ENCODE measurements around the gene NUDT22.

The NUDT22 gene

GRCh38 chr11:64259533-64260067 is 33.5 kb downstream of the NUDT22 start:
- DNase-seq = no peak

DNA sequence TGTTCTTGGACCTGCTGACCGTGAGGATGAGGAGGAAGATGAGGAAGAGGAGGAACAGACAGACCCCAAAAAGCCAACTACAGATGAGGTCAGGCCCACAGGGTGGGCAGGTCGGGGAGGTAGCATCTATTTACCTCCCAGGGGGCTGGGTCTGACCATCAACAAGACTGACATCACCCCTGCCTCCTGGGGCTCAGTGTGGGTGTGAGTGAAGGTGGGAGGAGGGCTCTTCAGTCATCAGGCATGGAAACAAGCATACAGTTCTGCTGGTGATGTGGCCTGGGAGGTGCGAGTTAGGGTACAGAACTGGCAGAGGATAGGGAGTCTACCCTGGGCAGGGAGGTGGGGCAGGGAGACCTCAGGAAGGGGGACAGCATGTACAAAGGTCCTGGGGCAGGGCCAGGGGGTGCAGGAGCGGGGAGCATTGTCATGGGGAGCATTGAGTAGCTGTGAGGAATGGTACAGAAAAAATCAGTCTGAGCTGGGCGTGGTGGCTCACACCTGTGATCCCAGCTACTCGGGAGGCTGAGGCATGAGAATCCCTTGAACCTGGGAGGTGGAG is 34.2 kb downstream of the NUDT22 start:
- no peak for DNase-seq

DNA sequence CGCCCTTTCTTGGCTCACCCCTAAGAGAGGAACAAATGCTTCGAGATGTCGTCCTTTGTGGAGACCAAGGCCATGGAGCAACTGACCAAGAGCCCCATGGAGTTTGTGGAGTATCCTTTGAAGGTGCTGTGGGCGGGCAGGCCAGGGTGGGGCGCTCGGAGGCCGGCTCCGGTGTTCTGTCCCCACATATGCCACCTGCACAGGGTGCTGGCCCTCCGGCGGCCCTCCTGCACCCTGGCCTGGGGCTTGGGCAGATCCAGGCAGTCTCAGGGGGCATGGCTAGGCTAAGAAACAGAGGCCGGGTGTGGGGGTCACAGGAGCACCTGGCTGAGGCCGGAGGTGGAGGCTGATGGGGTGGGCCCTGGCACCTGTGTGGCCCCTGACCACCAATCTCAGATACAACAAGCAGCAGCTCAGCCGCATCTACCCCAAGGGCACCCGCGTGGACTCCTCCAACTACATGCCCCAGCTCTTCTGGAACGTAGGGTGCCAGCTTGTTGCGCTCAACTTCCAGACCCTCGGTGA is 35.5 kb downstream of the NUDT22 start:
- DNase-seq = no peak

DNA sequence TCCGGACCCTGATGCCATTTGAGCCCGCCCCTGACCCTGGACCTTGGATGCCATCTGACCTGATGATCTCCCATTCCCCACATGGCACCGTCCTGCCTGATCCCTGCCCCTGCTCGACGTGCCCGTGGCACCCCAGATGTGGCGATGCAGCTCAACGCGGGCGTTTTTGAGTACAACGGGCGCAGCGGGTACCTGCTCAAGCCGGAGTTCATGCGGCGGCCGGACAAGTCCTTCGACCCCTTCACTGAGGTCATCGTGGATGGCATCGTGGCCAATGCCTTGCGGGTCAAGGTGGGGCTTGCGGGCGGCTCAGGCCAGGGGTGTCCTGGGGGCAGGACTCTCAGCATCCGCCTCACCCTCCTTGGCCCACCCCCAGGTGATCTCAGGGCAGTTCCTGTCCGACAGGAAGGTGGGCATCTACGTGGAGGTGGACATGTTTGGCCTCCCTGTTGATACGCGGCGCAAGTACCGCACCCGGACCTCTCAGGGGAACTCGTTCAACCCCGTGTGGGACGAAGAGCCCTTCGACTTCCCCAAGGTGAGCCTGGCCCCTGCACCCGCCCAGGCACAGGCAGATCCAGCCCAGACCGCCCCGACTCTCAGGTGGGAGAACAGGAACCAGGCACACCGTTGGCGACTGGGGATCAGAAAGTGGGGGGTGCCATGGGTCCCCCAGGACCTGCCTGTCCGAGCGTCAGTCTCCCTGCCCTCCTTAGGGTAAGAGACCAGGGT is 36.4 kb downstream of the NUDT22 start:
- DNase-seq = no peak

GRCh38 chr11:64263021-64263946 is 37.2 kb downstream of the NUDT22 start:
- no peak for DNase-seq

GRCh38 chr11:64263947-64264317 is 37.9 kb downstream of the NUDT22 start:
- no peak for DNase-seq

DNA sequence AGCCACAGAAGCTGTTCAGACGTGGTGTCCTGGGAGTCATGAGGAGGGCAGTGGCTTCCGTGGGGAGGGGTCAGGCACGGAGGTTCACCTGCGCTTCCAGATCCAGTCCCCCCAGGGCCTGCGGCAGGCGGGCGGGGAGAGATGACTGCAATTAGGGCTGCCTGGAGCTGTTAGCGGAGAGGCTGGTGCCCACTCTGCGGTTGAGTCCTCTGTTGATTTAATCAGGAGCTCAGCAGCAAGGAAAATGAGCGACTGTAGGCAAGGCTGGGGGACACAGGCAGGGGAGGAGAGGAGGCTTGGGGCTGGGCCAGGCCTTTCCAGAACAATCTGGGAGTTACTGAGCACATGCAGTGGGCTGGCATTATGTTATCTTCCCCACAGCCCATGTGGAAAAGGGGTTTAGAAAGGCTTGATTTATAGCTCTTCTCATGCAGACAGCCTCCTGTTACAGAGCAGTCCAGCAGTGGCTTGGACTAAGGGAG is 38.3 kb downstream of the NUDT22 start:
- DNase-seq = no peak

DNA sequence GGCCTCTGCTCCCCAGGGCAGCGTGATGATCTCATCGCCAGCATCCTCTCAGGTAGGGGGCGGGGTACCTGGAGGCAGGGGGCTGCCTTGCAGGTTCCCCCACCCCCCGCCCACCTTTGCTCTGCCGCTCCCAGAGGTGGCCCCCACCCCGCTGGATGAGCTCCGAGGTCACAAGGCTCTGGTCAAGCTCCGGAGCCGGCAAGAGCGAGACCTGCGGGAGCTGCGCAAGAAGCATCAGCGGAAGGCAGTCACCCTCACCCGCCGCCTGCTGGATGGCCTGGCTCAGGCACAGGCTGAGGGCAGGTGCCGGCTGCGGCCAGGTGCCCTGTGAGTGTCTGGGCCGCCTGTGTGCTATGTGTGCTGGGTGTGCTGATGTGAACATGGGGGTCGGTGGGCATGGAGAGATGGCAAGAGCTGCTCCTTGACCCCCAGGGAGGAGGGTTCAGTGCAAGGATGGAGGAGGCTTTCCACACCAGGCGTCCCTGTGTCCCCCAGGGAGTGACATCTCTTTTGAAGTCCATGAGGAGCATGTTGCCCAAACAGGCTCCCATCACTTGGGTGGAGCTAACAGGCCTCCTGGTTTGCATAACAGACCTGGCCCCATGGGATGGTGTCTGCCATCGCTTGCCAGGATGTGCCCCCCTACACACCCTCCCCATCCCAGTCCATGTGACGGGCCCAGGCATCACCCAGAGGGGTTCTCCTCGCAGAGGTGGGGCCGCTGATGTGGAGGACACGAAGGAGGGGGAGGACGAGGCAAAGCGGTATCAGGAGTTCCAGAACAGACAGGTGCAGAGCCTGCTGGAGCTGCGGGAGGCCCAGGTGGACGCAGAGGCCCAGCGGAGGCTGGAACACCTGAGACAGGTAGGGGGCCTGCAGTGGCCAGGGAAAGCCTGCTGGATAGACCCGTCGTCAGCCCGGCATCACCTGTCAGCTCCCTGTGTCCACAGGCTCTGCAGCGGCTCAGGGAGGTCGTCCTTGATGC is 39.4 kb downstream of the NUDT22 start:
- DNase-seq = no peak

GRCh38 chr11:64266339-64266738 is 40.3 kb downstream of the NUDT22 start:
- no peak for DNase-seq

DNA sequence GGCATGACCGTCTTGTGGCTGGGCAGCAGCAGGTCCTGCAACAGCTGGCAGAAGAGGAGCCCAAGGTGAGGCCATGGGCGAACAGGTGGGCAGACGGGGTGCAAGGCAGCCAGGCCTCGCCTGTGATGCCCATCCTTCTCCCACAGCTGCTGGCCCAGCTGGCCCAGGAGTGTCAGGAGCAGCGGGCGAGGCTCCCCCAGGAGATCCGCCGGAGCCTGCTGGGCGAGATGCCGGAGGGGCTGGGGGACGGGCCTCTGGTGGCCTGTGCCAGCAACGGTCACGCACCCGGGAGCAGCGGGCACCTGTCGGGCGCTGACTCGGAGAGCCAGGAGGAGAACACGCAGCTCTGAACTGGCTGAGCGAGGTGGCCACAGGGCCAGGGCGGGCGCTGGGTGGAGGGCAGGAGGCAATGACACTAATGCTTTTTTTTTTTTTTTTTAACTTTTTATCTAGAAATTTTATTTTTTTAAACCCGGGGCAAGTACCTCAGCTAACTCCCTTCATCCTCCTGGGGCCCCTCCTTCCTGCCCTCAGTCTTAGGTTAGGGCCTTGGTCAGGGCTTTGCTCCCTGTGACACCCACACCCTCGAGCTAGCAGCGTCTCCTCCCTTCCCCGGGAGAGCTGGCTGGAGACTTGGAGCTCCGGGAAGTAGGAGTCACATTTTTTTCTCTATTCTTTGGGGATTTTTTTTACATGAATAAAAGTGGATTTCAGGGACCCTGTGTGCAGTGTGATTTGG is 41.3 kb downstream of the NUDT22 start:
- DNase-seq = no peak

DNA sequence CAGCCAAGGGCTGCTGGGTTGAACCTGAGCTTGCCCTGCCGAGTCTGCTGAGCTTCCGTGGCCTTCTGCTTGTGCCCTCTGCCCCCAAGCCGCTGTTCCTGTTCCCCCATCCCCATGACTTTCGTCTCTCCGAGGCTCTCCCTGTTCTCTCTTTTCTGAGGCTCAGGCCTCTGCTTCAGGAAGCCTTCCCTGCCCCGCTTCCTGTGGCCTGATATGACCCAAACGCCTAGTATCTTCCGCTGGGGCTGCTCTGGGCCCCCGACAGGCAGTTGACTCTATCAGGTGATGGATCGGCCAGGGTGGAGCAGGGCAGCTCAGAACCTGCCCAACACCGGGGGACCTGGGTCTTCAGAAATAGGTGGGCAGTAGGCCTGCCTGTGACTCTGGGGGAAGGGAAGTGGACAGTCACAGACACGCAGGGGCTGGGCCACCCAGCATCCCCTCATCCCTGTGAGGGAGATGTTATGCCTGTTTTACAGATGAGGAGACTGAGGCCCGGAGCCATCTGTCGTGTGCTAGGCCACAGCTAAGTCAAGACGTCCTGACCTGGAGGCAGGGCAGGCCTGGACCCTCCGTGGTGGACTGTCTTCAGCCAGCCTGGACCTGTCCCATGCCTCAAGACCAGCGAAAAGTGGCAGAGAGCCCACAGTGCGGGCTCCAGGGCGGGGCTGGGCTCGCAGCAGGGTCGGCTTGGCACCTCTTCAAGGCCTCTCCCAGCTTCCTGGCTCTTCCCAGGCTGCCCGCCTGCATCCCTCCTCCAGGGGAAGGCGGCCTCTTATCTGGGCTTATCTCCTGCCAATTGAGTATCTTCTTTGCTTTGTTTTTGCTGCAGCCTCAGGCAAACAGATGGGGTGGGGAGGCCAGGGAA is 42.2 kb downstream of the NUDT22 start:
- peak; percentile 71 for DNase-seq

GRCh38 chr11:64268893-64269539 is 42.9 kb downstream of the NUDT22 start:
- DNase-seq = peak; percentile 67

- DNase-seq = peak; percentile 99
Observed at GRCh38 chr11:64269540-64270220, 43.6 kb downstream of the NUDT22 start.

- DNase-seq = no peak
Observed at GRCh38 chr11:64275031-64275800, 49.1 kb downstream of the NUDT22 start.

- DNase-seq = no peak
Observed at GRCh38 chr11:64275841-64276240, 49.8 kb downstream of the NUDT22 start.

GRCh38 chr11:64276653-64277431 is 50.8 kb downstream of the NUDT22 start:
- DNase-seq = peak; percentile 72

DNA sequence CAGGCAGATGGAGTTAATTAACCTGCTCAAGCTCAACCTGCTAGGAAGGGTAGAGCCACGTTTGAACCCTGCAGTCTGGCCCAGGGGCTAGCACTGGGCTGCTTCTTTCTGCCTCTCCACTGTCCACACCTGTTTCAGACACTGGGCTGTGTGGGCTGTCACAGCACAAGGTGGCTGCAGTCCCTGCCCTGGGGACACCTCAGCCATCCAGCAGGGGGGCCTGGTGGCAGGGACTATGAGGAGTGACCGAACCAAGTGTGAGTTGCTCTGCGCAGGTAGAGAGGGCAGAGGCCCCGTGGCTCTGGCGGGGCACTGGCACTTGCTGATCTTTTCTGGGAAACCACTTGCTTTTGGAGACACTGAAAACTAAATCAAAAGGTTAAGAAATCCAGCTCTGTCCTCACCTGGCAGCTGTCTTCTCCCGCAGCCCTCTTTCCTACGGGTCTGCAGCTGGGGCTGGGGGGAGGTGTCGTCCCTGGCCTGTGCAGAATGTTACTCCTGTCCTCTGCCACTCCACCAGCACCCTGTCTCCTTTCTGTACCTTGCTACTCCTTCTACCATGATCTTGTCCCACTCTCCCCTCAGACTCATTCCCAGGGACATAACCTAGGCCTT is 52.6 kb downstream of the NUDT22 start:
- no peak for DNase-seq
